Mucosa of gallbladder (tissue), 1 donor: ENCODE results near the gene TMEM156. TPM values are rescaled to one million over a fixed set of nuclear protein-coding genes. Genes with fewer than 3 reads are reported as not detected.

Experiments used
- DNase-seq: peaks from one replicate; pipeline ENCODE4 v3.0.0-alpha.2; 2020; ENCODE audit warnings: low spot score
- total RNA-seq: library from RNA; stranded (reverse); gene quantifications from one replicate; pipeline ENCODE4 v1.2.1, GENCODE V29; 2021
- donor health status: DM: no; HTN: no; CAD: no.

The TMEM156 gene, protein sequence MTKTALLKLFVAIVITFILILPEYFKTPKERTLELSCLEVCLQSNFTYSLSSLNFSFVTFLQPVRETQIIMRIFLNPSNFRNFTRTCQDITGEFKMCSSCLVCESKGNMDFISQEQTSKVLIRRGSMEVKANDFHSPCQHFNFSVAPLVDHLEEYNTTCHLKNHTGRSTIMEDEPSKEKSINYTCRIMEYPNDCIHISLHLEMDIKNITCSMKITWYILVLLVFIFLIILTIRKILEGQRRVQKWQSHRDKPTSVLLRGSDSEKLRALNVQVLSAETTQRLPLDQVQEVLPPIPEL
- 3.3 TPM for total RNA-seq

DNA sequence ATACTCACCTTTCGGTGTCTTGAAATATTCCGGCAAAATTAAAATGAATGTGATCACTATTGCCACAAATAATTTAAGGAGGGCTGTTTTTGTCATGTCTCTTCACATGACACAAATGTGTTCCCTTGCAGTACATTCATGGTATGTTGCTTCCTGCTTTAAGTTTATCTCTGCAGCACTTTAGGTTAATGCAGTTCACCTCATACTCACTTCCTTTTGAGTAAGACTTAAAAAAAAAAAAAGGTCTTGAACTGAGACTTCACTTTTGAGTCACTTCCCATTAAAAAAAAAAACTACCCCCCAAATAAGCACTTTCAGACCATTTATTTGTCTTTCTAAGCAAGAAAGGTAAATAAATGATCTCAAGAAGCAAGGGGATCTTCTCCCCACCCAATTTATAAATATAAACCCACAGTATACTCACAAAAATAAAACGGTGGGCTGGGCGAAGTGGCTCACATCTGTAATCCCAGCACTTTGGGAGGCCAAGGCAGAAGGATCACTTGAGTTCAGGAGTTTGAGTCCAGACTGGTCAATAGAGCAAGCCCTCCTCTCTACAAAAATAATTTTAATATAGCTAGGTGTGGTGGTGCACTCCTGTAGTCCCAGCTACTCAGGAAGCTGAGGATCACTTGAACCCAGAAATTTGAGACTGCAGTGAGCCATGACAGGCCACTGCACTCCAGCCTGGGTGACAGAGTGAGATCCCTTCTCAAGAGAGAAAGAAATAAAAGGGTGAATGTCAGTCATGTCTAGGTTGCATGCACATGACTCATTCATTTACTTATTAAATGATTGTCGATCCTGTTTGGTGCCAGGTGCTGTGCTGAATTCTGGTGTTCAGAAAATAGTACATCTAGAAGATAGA is at the start of gene TMEM156:
Gene TMEM156 (minus strand): TSS at position 192 of the 868 bp plus-strand sequence. CDS start 96 bp downstream, at position 96.
- DNase-seq: no peak

DNA sequence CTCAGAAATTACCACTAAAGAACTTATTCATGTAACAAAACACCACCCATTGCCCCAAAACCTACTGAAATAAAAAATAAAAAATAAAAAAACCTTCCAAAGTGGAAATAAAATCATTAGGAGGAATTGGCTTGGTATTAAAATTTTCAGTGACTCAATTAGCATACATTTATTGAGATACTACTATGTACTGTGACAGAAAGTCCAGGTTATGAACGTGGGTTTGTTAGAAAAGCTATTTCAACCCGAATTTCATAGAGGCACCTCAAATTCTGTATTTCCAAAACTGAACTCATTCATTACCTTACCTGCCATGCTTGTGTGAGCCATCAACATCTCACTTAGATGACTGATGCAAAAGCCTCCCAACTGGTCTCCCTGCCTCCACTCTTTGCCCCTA is 46.6 kb upstream of the TMEM156 start:
- DNase-seq: no peak

DNA sequence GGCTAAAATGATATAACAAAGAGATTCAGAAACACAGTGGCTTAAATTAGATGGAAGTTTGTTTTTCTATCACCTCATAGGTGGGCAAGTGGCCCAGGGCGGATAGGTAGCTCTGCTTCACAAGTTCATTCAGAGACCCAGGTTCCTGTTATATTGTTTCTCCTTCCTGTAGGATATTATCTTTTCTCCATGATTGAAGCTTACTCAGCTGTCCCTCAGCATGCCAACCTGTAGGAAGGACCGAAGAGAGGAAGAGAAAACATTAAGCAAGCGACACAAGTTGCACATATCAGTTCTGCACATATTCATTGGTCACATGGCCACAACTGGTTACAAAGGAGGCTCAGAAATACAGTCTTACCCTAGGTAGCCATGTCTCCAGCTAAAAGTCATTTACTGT is 36.7 kb upstream of the TMEM156 start:
- no peak for DNase-seq

DNA sequence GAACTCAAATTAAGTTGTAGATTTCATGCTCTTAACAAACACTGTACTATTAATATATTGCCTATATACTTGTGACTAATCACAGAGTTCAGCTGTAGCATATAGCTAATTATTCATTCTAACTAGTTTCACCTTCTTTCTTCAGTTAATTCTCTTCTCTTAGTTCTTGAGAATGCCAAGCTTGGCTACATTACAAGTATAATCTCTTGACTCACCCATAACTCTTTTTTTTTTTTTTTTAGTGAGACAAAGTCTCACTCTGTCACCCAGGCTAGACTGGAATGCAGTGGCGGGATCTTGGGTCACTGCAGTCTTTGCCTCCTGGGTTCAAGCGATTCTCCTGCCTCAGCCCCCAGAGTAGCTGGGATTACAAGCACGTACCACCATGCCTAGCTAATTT is 35.2 kb upstream of the TMEM156 start:
- DNase-seq: no peak

DNA sequence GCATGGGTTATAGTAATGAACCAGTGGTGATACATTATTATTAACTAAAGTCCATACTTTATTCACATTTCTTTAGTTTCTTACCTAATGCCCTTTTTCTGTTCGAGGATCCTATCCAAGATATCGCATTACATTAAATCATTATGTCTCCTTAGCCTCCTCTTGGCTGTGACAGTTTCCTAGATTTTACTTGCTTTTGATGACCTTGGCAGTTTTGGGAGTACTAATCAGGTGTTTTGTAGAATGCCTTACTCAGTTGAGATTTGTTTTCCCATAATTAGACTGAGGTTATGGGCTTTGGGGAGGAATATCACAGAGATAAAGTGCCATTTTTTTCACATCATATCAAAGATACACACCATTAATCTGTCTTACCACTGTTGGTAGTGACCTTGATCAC is 34.8 kb upstream of the TMEM156 start:
- DNase-seq: no peak

DNA sequence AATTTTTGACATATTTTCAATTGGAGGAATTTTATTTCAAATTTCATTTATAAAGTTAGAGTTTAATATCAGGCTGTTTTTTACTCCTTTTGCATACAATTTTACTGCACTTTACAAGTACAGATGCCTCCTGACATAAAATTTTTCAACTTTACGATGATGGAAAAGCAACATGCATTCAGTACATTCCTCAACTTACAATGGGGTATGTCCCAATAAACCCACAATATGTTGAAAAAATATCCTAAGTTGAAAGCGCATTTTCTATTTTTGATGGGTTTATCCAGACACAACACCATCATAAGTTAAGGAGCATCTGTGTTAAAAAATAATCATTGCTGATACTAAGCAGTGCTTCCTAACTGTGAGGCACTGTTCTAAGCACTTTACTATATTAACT is 34.2 kb upstream of the TMEM156 start:
- no peak for DNase-seq

DNA sequence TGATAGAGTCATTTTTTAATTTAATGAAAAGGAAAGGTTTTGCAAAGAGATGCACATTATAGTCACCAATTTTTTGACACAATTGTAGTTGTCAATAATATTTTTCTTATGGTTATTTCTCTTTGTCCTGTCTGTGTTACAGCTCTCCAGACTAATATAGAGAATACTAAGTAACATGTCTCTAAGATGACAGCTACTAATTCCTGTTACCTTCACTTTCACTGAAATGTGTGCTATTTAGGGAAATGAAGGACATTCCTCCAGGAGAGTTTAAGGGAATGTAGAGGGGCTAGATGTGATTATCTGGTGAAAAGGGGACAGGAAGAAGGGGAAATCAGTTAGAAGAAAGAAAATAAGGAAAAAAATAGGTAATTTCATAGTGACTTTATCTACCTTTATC is 31.2 kb upstream of the TMEM156 start:
- no peak for DNase-seq

DNA sequence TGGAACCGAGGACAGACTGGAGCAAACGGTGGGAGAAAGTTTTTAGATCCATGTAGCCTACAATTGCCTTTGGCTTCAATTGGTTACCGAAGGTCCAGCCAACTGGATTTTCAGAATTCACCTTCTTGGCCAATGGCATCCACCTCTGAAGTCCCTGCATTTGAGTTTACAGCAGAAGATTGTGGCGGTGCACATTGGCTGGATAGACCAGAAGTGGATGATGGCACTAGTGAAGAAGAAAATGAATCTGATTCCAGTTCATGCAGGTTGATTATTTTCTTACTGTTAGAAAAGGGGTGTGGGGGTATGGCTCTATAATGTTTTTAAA is 30.5 kb upstream of the TMEM156 start:
- DNase-seq: no peak

DNA sequence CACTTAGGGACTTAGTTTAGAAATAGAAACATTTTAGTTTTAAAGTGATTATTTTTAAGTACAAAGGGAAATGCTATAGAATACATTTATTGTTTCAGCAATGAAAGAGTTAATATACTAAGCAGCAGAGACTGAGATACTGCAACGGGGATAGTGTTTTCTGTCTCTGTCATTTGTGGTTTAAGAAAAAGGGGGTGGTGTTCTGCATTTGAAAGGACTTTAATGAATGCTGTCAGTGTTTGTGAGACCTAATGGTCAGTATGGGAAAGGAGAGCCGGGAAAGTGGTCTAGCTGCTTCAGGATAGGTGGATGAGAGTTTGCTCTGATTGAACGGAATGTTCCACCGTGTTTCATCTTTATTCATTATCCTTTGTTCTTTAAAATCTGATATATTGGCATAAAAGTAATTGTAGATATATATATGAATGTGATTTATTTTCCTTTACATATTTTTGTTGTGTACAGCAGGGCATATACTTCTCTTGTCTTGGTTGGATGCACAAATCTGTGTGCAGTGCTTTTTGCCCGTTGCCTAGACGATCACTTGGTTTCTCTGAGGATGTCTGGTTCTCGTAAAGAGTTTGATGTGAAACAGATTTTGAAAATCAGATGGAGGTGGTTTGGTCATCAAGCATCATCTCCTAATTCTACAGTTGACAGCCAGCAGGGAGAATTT is 30.0 kb upstream of the TMEM156 start, which contains the start of gene KLHL5:
Gene KLHL5 (plus strand): TSS at position 139 of the 676 bp plus-strand sequence. CDS start 421 bp downstream, at position 560.
- DNase-seq: no peak

DNA sequence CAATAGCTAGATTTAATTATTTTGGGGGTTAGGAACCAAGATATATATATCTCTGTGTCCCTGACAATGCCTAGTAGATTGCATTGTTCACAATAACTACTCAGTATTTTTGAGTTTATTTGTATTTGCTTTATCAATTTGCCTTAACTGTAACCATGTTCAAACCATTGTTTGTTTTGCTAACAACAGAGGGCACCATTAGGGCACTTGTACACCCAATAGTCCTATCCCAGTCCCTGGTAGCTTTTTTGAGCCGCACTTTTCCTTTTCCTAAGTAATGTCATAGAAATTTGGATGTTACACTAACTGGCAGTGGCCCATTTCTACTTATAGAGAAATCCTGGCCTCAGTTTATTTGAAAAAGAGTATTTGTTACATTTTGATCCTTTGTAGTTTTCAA is 29.2 kb upstream of the TMEM156 start:
- no peak for DNase-seq

DNA sequence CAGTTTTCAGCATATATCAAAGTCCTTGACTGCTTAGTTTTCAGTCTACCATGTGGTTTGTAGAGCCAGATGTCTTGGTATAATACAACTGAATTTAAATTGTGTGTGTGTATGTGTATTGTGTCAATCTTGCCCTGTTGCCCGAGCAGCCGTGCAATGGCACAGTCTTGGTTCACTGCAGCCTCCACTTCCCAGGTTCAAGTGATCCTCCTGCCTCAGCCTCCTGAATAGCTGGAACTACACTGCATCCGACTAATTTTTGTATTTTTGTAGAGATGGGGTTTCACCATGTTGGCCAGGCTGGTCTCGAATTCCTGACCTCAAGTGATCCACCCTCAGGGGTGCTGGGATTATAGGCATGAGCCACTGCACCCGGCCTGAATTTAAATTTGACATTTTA is 23.8 kb upstream of the TMEM156 start:
- DNase-seq: no peak

DNA sequence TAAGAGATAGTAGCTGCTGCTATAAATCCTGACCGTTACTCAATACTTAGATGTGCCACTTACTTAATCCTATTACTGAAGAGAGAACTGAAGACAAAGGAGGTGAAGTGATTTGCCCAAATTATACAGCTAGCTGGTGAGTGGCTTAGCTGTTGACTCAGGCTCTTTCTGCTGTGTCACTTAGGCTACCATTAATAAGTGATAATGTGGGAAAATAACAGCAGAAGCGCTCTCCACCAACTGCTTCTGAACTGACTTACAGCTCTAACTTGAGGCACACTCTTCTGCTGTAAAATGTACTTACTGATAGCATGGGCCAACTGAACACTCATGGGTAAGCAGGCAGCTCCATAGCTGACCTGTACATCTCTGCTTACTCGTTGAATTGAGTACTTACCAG is 22.3 kb upstream of the TMEM156 start:
- DNase-seq: no peak

DNA sequence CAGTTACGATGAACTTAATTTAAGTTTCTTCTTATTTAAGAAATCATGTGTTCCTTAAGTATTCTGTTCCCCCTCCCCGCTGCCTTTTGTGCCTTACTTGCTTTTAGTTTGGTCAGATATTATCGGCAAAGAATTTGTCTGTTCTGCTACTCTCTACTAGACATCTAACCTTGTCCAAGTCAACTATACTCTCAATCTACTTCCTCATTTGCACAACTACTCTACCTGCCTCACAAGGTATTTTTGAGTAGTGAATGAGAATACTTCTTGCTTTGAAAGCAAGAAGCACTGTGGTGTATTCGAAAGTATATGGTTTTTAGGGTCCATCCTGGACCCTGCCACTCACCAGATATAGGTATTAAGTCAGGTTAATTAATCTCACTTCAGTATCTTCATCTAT is 21.8 kb upstream of the TMEM156 start:
- DNase-seq: no peak

DNA sequence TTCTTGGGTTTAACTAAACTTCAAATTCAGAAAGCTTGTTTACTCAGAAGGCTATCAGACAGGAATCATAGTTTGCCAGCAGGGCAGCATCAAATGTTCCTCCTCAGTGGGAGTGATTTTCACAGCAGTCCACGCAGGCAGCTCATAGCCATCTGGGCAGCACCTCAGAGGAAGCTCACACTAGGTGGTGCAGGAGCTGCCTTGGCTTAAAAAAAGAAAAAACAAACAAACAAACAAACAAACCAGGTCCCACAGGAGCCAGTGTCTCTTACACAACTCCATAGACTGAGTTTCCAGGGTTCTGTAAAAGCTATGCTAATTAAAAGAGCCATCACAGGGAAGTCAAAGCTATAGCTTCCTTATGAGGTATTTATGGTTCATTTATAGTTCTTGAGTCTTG is 19.3 kb upstream of the TMEM156 start:
- DNase-seq: no peak

DNA sequence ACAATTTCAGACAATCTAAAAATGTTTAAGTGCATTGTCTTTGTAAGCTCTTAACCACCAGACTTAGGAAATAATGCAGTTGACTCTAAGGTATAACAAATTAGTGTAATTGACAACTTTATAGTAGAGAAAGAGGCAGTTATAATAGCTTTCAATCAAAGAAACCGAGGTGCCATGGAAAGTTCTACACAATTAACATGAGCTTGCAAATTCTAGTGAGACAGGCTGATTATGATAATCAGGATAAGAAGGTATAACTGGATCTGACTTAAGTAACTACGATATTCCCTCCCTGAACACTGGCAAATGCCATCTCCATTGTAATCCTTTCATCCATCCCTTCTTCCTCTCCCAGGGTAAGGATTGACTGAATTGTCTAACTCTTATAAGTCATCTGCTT is 18.4 kb upstream of the TMEM156 start:
- no peak for DNase-seq

DNA sequence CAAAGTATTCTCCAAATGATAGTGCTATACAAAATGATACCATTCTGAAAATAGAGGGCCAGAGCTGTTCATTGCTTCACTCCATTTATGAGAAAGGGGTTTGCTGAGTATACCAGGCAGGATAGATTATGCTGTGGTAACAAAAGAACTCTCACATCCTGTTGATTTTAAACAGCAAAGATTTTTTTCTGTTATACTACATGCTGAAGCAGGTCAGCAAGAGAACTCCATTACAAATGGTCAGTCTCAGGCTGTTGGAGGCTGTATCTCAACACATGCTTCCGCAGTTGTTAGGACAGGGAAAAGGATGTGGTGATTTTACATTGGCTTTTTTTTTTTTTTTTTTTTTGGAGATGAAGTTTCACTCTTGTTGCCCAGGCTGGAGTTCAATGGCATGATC is 16.1 kb upstream of the TMEM156 start:
- DNase-seq: no peak

DNA sequence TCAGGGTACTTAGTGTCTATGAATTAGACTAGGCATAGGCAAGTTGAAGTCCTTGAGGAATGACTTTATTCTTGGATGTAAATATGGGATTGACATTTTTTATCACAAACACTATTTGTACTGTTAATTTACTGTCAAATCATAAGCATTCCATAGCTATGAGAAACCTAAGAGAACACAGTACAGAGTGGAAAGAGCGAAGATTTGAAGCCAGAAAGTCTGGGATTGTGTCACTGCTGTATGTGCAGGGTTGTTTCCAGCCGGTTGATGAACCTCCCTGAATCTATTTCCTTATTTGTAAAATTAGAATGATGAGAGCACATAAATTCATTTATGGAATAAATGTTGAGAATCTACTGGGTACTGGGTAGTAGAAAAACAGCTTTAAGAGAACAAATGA is 15.5 kb upstream of the TMEM156 start:
- DNase-seq: no peak

DNA sequence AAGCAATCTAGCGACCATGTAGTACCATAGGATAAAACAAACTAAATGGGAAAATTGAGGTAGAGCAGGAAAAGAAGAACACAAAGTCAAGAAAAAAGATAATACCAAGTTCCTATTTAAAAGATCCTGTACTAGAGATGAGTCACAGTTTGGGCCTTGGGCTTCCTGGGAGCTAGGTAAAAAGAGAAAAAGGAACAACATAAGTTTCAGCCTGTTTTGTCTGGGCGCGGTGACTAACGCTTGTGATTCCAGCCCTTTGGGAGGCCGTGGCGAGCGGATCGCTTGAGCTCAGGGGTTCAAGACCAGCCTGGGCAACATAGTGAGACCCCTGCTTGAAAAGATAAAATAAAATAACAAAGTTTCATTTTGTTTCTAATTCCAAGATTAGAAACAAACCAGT is 14.0 kb upstream of the TMEM156 start:
- no peak for DNase-seq

DNA sequence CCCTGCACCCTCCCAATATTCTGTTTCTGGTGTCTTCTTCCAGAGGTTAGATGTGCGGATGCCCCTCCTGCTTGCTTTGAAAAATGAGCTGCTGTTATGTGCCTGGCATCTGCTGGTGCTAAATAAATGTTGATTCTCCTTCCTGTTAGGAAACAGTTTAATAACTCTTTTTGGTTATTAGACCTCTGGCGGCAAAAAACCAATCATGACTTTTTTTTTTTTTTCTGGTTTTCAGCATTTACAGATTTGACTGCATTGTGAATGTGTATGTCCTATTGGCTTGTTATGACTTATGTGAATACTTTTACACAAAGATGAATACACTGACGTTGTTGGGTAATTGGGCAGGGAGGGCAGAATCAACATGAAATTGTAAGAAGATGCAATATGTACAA is 13.6 kb upstream of the TMEM156 start:
- DNase-seq: no peak

DNA sequence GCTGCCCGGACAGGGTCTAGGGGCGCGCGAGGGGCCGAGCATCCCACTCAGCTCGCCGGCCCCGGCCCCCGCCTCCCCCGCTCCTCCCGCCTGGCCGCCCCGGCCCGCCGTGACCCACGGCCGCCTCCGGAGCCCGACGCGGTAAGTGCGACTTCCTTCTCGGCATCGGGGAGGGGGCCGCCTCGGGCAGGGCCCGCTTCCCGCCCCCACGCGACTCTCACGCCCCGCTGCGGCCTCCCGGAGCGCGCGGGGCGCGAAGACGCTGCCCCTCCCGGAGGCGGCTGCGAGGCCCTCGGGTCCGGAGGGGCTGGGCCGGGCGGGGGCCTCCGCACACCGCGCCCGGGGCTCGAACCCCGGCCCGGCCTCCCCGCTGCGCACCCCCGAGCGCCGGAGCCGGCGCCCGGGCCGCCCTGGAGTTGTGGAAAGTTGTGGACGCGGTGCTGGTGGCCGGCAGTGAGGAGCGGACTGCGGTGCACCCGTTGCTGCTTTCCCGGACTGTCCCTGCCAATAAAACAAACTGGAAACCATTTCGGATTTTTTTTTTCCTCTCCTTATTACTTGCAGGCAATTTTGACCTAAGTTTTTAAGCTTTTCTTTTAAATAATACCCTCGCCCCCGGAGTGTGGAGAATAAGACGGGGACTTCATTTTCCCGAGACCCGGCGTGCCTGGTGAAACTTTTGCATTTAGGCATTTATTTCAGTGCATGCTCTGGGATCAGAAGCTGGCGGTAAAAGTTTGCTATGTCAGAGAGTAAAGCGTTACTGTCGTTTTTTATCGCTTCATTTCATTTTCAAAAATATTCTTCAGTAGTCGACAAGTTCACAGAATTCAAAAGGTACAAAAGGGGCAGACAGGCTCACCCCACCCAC is 13.0 kb upstream of the TMEM156 start:
- DNase-seq: no peak

DNA sequence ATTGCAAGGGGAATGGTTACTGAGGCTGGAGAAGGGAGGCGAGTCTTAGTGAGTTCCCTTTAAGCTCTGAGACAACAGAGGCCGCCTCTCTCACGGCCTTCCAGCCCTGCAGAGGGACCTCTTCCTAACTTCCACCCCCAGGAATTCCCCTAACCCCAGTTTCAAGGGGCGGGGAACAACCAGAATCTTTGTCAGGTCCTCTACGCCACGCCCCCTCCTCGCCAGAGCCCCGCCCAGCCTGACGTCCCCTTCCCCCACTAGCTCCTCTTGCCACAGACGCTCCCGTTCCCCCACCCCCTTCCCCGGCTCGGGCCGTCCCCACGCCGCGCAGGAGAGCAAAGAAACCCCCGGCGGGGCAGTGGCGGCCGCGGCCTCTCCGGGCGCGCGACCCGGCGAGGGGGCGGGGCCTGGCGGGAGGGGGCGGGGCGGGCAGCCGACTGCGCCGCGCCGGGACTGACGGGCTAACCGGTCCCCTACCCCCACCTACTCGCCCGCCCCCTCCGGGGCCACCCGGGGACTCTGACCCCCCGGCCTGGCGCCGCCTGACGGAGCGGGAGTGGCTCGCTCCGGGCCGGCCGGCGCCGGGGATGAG is 12.3 kb upstream of the TMEM156 start:
- peak; percentile 90 for DNase-seq
